Lung (tissue), 12 donors: Measurements from ENCODE around the gene SLF1. TPM values are rescaled to one million over a fixed set of nuclear protein-coding genes. Genes with fewer than 3 reads are reported as not detected.

Experiments used
- ATAC-seq: fragments of 200-7000 bp; cut with Tn5 transposase; one replicate; pipeline ENCODE4 v1.9.1; 2020; ENCODE audit warnings: moderate number of reproducible peaks; ENCODE audit not compliant: insufficient read depth, low FRiP score
- DNase-seq, 3 donors: peaks; one replicate each; pipeline ENCODE4 v3.0.0-alpha.2; 2013 to 2017
- H3K27ac ChIP-seq, 2 donors: one replicate each; pipeline ENCODE4 v1.5.1; 2013; ENCODE audit warnings: mild to moderate bottlenecking in 2 of 2, moderate library complexity in 2 of 2, control low read depth in 1 of 2, inconsistent platforms in 1 of 2, low read depth in 1 of 2, low read length in 1 of 2
- H3K27me3 ChIP-seq, 3 donors: one replicate each; pipeline ENCODE4 v1.5.1; 2013; ENCODE audit warnings: low read length in 2 of 3; ENCODE audit not compliant: control insufficient read depth in 3 of 3, insufficient read depth in 3 of 3
- H3K36me3 ChIP-seq, 4 donors: one replicate each; pipeline ENCODE4 v1.5.1; 2013; ENCODE audit warnings: low read length in 4 of 4, mild to moderate bottlenecking in 1 of 4, moderate library complexity in 1 of 4; ENCODE audit not compliant: control insufficient read depth in 4 of 4, insufficient read depth in 4 of 4
- H3K4me1 ChIP-seq, 5 donors: one replicate each; pipeline ENCODE4 v1.5.1; 2013; ENCODE audit warnings: low read length in 5 of 5, mild to moderate bottlenecking in 2 of 5, moderate library complexity in 1 of 5; ENCODE audit not compliant: control insufficient read depth in 5 of 5, insufficient read depth in 5 of 5
- H3K4me3 ChIP-seq: one replicate; pipeline ENCODE4 v1.5.1; 2013; ENCODE audit warnings: mild to moderate bottlenecking, control low read depth, moderate library complexity
- H3K9ac ChIP-seq, 2 donors: one replicate each; pipeline ENCODE4 v1.5.1; 2013; ENCODE audit warnings: low read length in 2 of 2, control low read depth in 1 of 2; ENCODE audit not compliant: insufficient read depth in 1 of 2
- H3K9me3 ChIP-seq, 4 donors: one replicate each; pipeline ENCODE4 v1.5.1; 2013; ENCODE audit warnings: low read length in 3 of 4, mild to moderate bottlenecking in 1 of 4, moderate library complexity in 1 of 4; ENCODE audit not compliant: control insufficient read depth in 4 of 4, insufficient read depth in 3 of 4
- WGBS, 2 donors: extraction: QIAGEN DNeasy Blood & Tissue Kit; methylation state at CpG; one replicate each; pipeline ENCODE4 v1.1.7; 2013; 5-methylcytosine and 5-hydroxymethylcytosine counted together
- polyA plus RNA-seq, 2 donors: library from polyadenylated mRNA; stranded (reverse); fragments of 200-250 nt; gene quantifications; one replicate each; pipeline ENCODE4 v1.2.1, GENCODE V29; 2013
- total RNA-seq, 2 donors: library from RNA; depleted of rRNA in 1 of 2; stranded (reverse); fragments of >200 nt in 1 of 2; gene quantifications; one replicate each; pipeline ENCODE4 v1.2.1, GENCODE V29; 2014 to 2021
- TF ChIP-seq, protein P1 (sequence below): IDR thresholded peaks from 2 replicates; pipeline ENCODE4 v1.5.1; 2012; ENCODE audit warnings: mild to moderate bottlenecking; ENCODE audit errors: control extremely low read depth, extremely low read depth
- donor health status: control.
- donor health status: control.
- donor health status: Bipolar disorder and iron deficiency.
- donor health status: healthy.
- donor health status: DM: yes; HTN: yes; CAD: no.

Gene SLF1
- total and polyA plus RNA-seq, 4 donors: 2.1 to 29.5 (median 5.0) TPM

DNA sequence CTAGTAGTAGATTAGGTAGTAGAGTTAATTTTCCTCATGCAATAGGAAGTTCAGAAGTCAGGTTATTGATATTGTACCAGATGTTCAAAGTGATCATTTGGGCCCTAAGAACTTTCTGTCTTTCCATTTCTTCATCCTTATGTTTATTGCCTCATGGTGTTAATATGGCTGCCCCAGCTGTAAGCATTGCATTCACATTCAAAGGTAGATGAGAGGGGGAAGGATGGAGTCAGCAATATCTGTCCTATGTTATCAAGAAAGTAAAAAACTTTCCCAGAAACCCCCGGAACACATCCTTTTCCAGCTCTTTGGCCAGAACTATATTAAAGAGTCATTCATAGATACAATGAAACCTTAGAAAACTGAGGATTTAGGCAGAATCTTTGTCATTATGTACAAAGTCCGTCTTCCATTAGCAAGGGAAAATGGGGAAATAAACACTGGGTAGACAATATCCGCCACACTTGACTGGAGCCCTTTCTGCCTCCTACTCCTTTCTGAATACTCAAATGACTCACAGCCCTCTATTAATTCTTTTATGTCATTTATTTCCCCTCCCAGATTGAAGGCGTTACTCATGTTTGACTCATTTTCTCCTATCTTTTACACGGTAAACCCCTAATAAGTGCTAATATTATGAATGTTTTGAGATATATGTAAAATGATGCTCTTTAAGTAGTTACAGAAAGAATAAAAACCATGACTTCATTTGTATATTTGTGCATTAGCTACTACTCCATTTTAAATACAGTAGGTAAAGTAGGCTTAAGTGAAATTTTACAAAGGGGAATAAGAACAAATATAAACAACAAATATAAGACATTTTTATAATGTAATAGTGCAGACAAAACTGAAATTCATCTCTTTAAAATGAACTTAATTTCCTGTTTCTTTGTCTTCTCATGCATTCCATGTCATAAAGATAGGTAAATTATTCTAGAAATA is 127.6 kb downstream of the SLF1 start:
- H3K9me3 ChIP-seq: no peaks in the 10 kb centered on the region
- no peak overlapping the region for H3K4me3 ChIP-seq
- no peaks in the 10 kb centered on the region for H3K36me3 ChIP-seq
- no peak for DNase-seq
- 70 to 91% methylated on average over 5 of the region's 5 CpGs for WGBS, 2 donors
- H3K4me1 ChIP-seq: no peaks in the 10 kb centered on the region
- TF ChIP-seq, protein P1, sequence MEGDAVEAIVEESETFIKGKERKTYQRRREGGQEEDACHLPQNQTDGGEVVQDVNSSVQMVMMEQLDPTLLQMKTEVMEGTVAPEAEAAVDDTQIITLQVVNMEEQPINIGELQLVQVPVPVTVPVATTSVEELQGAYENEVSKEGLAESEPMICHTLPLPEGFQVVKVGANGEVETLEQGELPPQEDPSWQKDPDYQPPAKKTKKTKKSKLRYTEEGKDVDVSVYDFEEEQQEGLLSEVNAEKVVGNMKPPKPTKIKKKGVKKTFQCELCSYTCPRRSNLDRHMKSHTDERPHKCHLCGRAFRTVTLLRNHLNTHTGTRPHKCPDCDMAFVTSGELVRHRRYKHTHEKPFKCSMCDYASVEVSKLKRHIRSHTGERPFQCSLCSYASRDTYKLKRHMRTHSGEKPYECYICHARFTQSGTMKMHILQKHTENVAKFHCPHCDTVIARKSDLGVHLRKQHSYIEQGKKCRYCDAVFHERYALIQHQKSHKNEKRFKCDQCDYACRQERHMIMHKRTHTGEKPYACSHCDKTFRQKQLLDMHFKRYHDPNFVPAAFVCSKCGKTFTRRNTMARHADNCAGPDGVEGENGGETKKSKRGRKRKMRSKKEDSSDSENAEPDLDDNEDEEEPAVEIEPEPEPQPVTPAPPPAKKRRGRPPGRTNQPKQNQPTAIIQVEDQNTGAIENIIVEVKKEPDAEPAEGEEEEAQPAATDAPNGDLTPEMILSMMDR: no peak
- H3K27me3 ChIP-seq: no peaks in the 10 kb centered on the region
- no peak for ATAC-seq
- no peak overlapping the region for H3K9ac ChIP-seq
- no peak overlapping the region for H3K27ac ChIP-seq

DNA sequence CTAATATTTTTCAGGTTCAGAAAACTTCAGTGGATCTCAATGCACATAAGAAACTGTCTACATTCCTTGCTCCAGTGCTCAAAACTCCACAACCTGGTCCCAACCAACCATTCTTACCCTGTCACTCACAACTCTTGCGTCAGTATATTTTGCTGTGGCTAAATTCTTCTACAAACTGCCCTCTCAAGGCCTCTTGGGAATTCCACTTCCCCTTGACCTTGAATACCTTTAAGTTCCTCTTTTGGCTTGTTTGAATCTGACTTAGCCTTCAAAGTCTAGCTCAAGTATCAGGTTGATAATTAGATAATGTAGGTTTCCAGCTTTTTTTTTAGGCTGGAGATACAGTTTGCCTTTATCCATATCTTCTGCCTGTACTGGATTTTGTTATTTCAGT is 128.3 kb downstream of the SLF1 start:
- peak; percentile 50 for ATAC-seq

More for the DNA sequence above, 128.3 kb downstream of the SLF1 start:
- TF ChIP-seq, protein P1: no peak
- Histone ChIP-seq H3K36me3 (no peaks in the 10 kb centered on the region), H3K9me3 (no peaks in the 10 kb centered on the region), H3K9ac (no peak overlapping the region), H3K4me3 (no peak overlapping the region), H3K4me1 (no peaks in the 10 kb centered on the region), H3K27me3 (no peaks in the 10 kb centered on the region), H3K27ac (no peak overlapping the region)
- DNase-seq: peak in 1 of 3 donors; percentile 49
- 31 to 41% methylated on average over 1 of the region's 1 CpG for WGBS, 2 donors

Other genes starting within 250 kb of the SLF1 start
- 10 to 100 TPM in 1 of 2 donors, 1 to 10 TPM in 1; 6.2 to 20.2 TPM for gene KIAA0825, start 65 bp upstream of the SLF1 start, total RNA-seq
- 1 to 10 TPM in 1 of 2 donors, under 1 TPM in 1; 0.79 to 1.1 TPM for gene KIAA0825, start 65 bp upstream of the SLF1 start, polyA plus RNA-seq